GM23338 (cell line): ENCODE measurements around the gene CACNA2D1.

Experiments used
- CREB1 ChIP-seq: fragments of 250-450 bp; sonication (Bioruptor Pico); IDR thresholded peaks from 2 replicates; pipeline ENCODE4 v1.5.0; 2020; ENCODE audit warnings: low read depth, mild to moderate bottlenecking, moderate library complexity
- CTCF ChIP-seq, 2 experiments: fragments of 200-600 bp in 1 of 2; sonication (generic) in 1 of 2; conservative IDR thresholded peaks; 2 replicates each; pipeline versions ENCODE4 v1.5.1 to v1.6.1; 2016 to 2017; ENCODE audit warnings: antibody characterized with exemption in 2 of 2, low read depth in 2 of 2, mild to moderate bottlenecking in 2 of 2, moderate library complexity in 1 of 2
- ETS1 ChIP-seq: IDR thresholded peaks from 2 replicates; pipeline ENCODE4 v1.6.1; 2016; ENCODE audit warnings: antibody characterized with exemption
- EZH2 ChIP-seq: fragments of 200-600 bp; sonication (generic); IDR thresholded peaks from one replicate; pipeline ENCODE4 v1.8.0; 2017; ENCODE audit warnings: antibody characterized with exemption, mild to moderate bottlenecking, low read depth; ENCODE audit not compliant: unreplicated experiment
- EZH2phosphoT487 ChIP-seq: fragments of 200-600 bp; sonication (generic); IDR thresholded peaks from one replicate; pipeline ENCODE4 v1.8.1; 2018; ENCODE audit warnings: antibody characterized with exemption; ENCODE audit not compliant: unreplicated experiment
- JUNB ChIP-seq: IDR thresholded peaks from one replicate; pipeline ENCODE4 v1.6.1; 2016; ENCODE audit warnings: antibody characterized with exemption; ENCODE audit not compliant: unreplicated experiment
- NANOG ChIP-seq: IDR thresholded peaks from 2 replicates; pipeline ENCODE4 v1.6.1; 2016; ENCODE audit warnings: antibody characterized with exemption, borderline replicate concordance
- POLR2AphosphoS5 ChIP-seq: IDR thresholded peaks from 2 replicates; pipeline ENCODE4 v1.6.1; 2016; ENCODE audit warnings: antibody characterized with exemption, low read depth
- REST ChIP-seq: IDR thresholded peaks from one replicate; pipeline ENCODE4 v1.6.1; 2018; ENCODE audit warnings: antibody characterized with exemption; ENCODE audit not compliant: unreplicated experiment
- ZNF114 ChIP-seq: fragments of 250-450 bp; sonication (Bioruptor Pico); IDR thresholded peaks from 2 replicates; pipeline ENCODE4 v1.5.0; 2020; ENCODE audit warnings: mild to moderate bottlenecking, moderate library complexity
- ZNF462 ChIP-seq: fragments of 250-450 bp; sonication (Bioruptor Pico); IDR thresholded peaks from 2 replicates; pipeline ENCODE4 v1.5.0; 2020; ENCODE audit warnings: mild to moderate bottlenecking, moderate library complexity

GRCh38 chr7:82384051-82384464 is 59.5 kb downstream of the CACNA2D1 start:
- TF ChIP-seq EZH2phosphoT487 (no peak), CTCF (conservative IDR thresholded peaks at IDR 0.05; ENCODE audit: low read depth in 2 of 2) (no peak), EZH2 (no peak), CREB1 (CRISPR knock-in tag) (no peak), ETS1 (no peak), REST (no peak), POLR2AphosphoS5 (no peak), NANOG (no peak), JUNB (no peak), ZNF114 (no peak), ZNF462 (CRISPR knock-in tag) (no peak)
